Measurements from ENCODE around the gene ARSI. TPM values are rescaled to one million over a fixed set of nuclear protein-coding genes. Genes with fewer than 3 reads are reported as not detected.

ARSI gene
- total RNA-seq, 1 donor: 4.8 TPM

- Histone ChIP-seq H3K27me3 (ENCODE audit: insufficient read depth, low read length) (no peaks in the 10 kb centered on the region), H3K9me3 (ENCODE audit: low read depth, low read length) (no peaks in the 10 kb centered on the region), H3K4me3 (ENCODE audit: low read length) (no peak overlapping the region), H3K4me1 (ENCODE audit: insufficient read depth, low read length) (no peaks in the 10 kb centered on the region)
Measured at GRCh38 chr5:150338546-150338945, 35.8 kb upstream of the ARSI start.

- H3K9me3 ChIP-seq (ENCODE audit: low read depth, low read length): no peaks in the 10 kb centered on the region
- no peak overlapping the region for H3K4me3 ChIP-seq (ENCODE audit: low read length)
- no peaks in the 10 kb centered on the region for H3K4me1 ChIP-seq (ENCODE audit: insufficient read depth, low read length)
- H3K27me3 ChIP-seq (ENCODE audit: insufficient read depth, low read length): no peaks in the 10 kb centered on the region
Measured at GRCh38 chr5:150335778-150336177, 33.1 kb upstream of the ARSI start.

- Histone ChIP-seq H3K4me1 (ENCODE audit: insufficient read depth, low read length) (no peaks in the 10 kb centered on the region), H3K27me3 (ENCODE audit: insufficient read depth, low read length) (no peaks in the 10 kb centered on the region), H3K4me3 (ENCODE audit: low read length) (no peak overlapping the region), H3K9me3 (ENCODE audit: low read depth, low read length) (no peaks in the 10 kb centered on the region)
Measured at GRCh38 chr5:150333400-150333799, 30.7 kb upstream of the ARSI start.

- Histone ChIP-seq H3K4me3 (ENCODE audit: low read length) (no peak overlapping the region), H3K27me3 (ENCODE audit: insufficient read depth, low read length) (no peaks in the 10 kb centered on the region), H3K4me1 (ENCODE audit: insufficient read depth, low read length) (no peaks in the 10 kb centered on the region), H3K9me3 (ENCODE audit: low read depth, low read length) (no peaks in the 10 kb centered on the region)
Measured at GRCh38 chr5:150329881-150330876, 27.5 kb upstream of the ARSI start.

- Histone ChIP-seq H3K9me3 (ENCODE audit: low read depth, low read length) (no peaks in the 10 kb centered on the region), H3K4me1 (ENCODE audit: insufficient read depth, low read length) (no peaks in the 10 kb centered on the region), H3K27me3 (ENCODE audit: insufficient read depth, low read length) (no peaks in the 10 kb centered on the region), H3K4me3 (ENCODE audit: low read length) (no peak overlapping the region)
Measured at GRCh38 chr5:150329038-150329437, 26.3 kb upstream of the ARSI start.

- Histone ChIP-seq H3K4me3 (ENCODE audit: low read length) (no peak overlapping the region), H3K27me3 (ENCODE audit: insufficient read depth, low read length) (no peaks in the 10 kb centered on the region), H3K9me3 (ENCODE audit: low read depth, low read length) (no peaks in the 10 kb centered on the region), H3K4me1 (ENCODE audit: insufficient read depth, low read length) (no peaks in the 10 kb centered on the region)
Measured at GRCh38 chr5:150328515-150328914, 25.8 kb upstream of the ARSI start.

GRCh38 chr5:150327139-150327538, 24.4 kb upstream of the ARSI start:
- no peaks in the 10 kb centered on the region for H3K9me3 ChIP-seq (ENCODE audit: low read depth, low read length)
- no peaks in the 10 kb centered on the region for H3K4me1 ChIP-seq (ENCODE audit: insufficient read depth, low read length)
- no peaks in the 10 kb centered on the region for H3K27me3 ChIP-seq (ENCODE audit: insufficient read depth, low read length)
- H3K4me3 ChIP-seq (ENCODE audit: low read length): no peak overlapping the region

- no peaks in the 10 kb centered on the region for H3K4me1 ChIP-seq (ENCODE audit: insufficient read depth, low read length)
- H3K9me3 ChIP-seq (ENCODE audit: low read depth, low read length): no peaks in the 10 kb centered on the region
- H3K27me3 ChIP-seq (ENCODE audit: insufficient read depth, low read length): no peaks in the 10 kb centered on the region
Measured at GRCh38 chr5:150326707-150327106, 24.0 kb upstream of the ARSI start.

GRCh38 chr5:150325426-150325825, 22.7 kb upstream of the ARSI start:
- Histone ChIP-seq H3K4me3 (ENCODE audit: low read length) (no peak overlapping the region), H3K4me1 (ENCODE audit: insufficient read depth, low read length) (no peaks in the 10 kb centered on the region), H3K27me3 (ENCODE audit: insufficient read depth, low read length) (no peaks in the 10 kb centered on the region), H3K9me3 (ENCODE audit: low read depth, low read length) (no peaks in the 10 kb centered on the region)

More at GRCh38 chr5:150326707-150327106, 24.0 kb upstream of the ARSI start:
- no peak overlapping the region for H3K4me3 ChIP-seq (ENCODE audit: low read length)

GRCh38 chr5:150323819-150324218, 21.1 kb upstream of the ARSI start:
- Histone ChIP-seq H3K27me3 (ENCODE audit: insufficient read depth, low read length) (no peaks in the 10 kb centered on the region), H3K4me1 (ENCODE audit: insufficient read depth, low read length) (no peaks in the 10 kb centered on the region), H3K9me3 (ENCODE audit: low read depth, low read length) (no peaks in the 10 kb centered on the region), H3K4me3 (ENCODE audit: low read length) (no peak overlapping the region)

GRCh38 chr5:150323092-150323491, 20.4 kb upstream of the ARSI start:
- Histone ChIP-seq H3K4me1 (ENCODE audit: insufficient read depth, low read length) (no peaks in the 10 kb centered on the region), H3K4me3 (ENCODE audit: low read length) (no peak overlapping the region), H3K27me3 (ENCODE audit: insufficient read depth, low read length) (no peaks in the 10 kb centered on the region), H3K9me3 (ENCODE audit: low read depth, low read length) (no peaks in the 10 kb centered on the region)

GRCh38 chr5:150322202-150322601, 19.5 kb upstream of the ARSI start:
- Histone ChIP-seq H3K4me1 (ENCODE audit: insufficient read depth, low read length) (no peaks in the 10 kb centered on the region), H3K4me3 (ENCODE audit: low read length) (no peak overlapping the region), H3K27me3 (ENCODE audit: insufficient read depth, low read length) (no peaks in the 10 kb centered on the region), H3K9me3 (ENCODE audit: low read depth, low read length) (no peaks in the 10 kb centered on the region)

GRCh38 chr5:150321784-150322183, 19.1 kb upstream of the ARSI start:
- H3K4me1 ChIP-seq (ENCODE audit: insufficient read depth, low read length): no peaks in the 10 kb centered on the region
- no peak overlapping the region for H3K4me3 ChIP-seq (ENCODE audit: low read length)
- no peaks in the 10 kb centered on the region for H3K27me3 ChIP-seq (ENCODE audit: insufficient read depth, low read length)
- H3K9me3 ChIP-seq (ENCODE audit: low read depth, low read length): no peaks in the 10 kb centered on the region

- no peaks in the 10 kb centered on the region for H3K4me1 ChIP-seq (ENCODE audit: insufficient read depth, low read length)
Measured at GRCh38 chr5:150321211-150321610, 18.5 kb upstream of the ARSI start.

GRCh38 chr5:150320044-150320613, 17.4 kb upstream of the ARSI start:
- no peaks in the 10 kb centered on the region for H3K9me3 ChIP-seq (ENCODE audit: low read depth, low read length)
- H3K4me1 ChIP-seq (ENCODE audit: insufficient read depth, low read length): no peaks in the 10 kb centered on the region
- H3K4me3 ChIP-seq (ENCODE audit: low read length): no peak overlapping the region
- no peaks in the 10 kb centered on the region for H3K27me3 ChIP-seq (ENCODE audit: insufficient read depth, low read length)

More at GRCh38 chr5:150321211-150321610, 18.5 kb upstream of the ARSI start:
- Histone ChIP-seq H3K27me3 (ENCODE audit: insufficient read depth, low read length) (no peaks in the 10 kb centered on the region), H3K4me3 (ENCODE audit: low read length) (no peak overlapping the region), H3K9me3 (ENCODE audit: low read depth, low read length) (no peaks in the 10 kb centered on the region)

GRCh38 chr5:150319484-150319790, 16.7 kb upstream of the ARSI start:
- no peaks in the 10 kb centered on the region for H3K27me3 ChIP-seq (ENCODE audit: insufficient read depth, low read length)
- H3K4me1 ChIP-seq (ENCODE audit: insufficient read depth, low read length): no peaks in the 10 kb centered on the region
- H3K4me3 ChIP-seq (ENCODE audit: low read length): no peak overlapping the region
- H3K9me3 ChIP-seq (ENCODE audit: low read depth, low read length): no peaks in the 10 kb centered on the region
